Keratinocyte (primary cell): Measurements from ENCODE around the gene EFHD2. TPM values are rescaled to one million over a fixed set of nuclear protein-coding genes. Genes with fewer than 3 reads are reported as not detected.

ENCODE experiments used
- DNase-seq: peaks from one replicate; pipeline ENCODE4 v3.0.0-alpha.2; 2011; ENCODE audit warnings: low read depth, missing footprints, low spot score
- FAIRE-seq: peaks from 2 replicates; lab custom pipeline; 2011; peaks lifted over from hg19 to GRCh38; lab: Jason Lieb, UNC
- H2AFZ ChIP-seq: 2 replicates; pipeline ENCODE4 v1.6.0; 2012; ENCODE audit warnings: low read length, control low read depth, inconsistent platforms; ENCODE audit not compliant: control insufficient read depth
- H3K27ac ChIP-seq: 2 replicates; pipeline ENCODE4 v1.5.1; 2011; ENCODE audit warnings: low read length; ENCODE audit not compliant: control insufficient read depth, insufficient read depth
- H3K27me3 ChIP-seq: 3 replicates; pipeline ENCODE4 v1.6.0; 2011; ENCODE audit warnings: low read length; ENCODE audit not compliant: control insufficient read depth, insufficient read depth; ENCODE audit errors: extremely low read depth
- H3K36me3 ChIP-seq, 2 experiments: 2 replicates in 1 of 2; 3 replicates in 1 of 2; pipeline ENCODE4 v1.5.1; 2011; ENCODE audit warnings: low read length in 2 of 2, mild to moderate bottlenecking in 1 of 2; ENCODE audit not compliant: control insufficient read depth in 2 of 2, insufficient read depth in 2 of 2; ENCODE audit errors: extremely low read depth in 1 of 2
- H3K4me1 ChIP-seq: 3 replicates; pipeline ENCODE4 v1.5.1; 2011; ENCODE audit warnings: low read length; ENCODE audit not compliant: control insufficient read depth, insufficient read depth; ENCODE audit errors: extremely low read depth
- H3K4me2 ChIP-seq: 3 replicates; pipeline ENCODE4 v1.6.0; 2011; ENCODE audit warnings: low read depth, low read length; ENCODE audit not compliant: control insufficient read depth, insufficient read depth; ENCODE audit errors: extremely low read depth
- H3K4me3 ChIP-seq, 3 experiments: fragments of 200-600 bp in 1 of 3; sonication (generic) in 1 of 3; 2 replicates in 2 of 3; 3 replicates in 1 of 3; pipeline ENCODE4 v1.5.1; 2011 to 2016; ENCODE audit warnings: low read length in 3 of 3, mild to moderate bottlenecking in 3 of 3, control low read depth in 2 of 3, inconsistent platforms in 1 of 3, low read depth in 1 of 3, mixed read lengths in 1 of 3, mixed run types in 1 of 3, moderate library complexity in 1 of 3; ENCODE audit not compliant: control insufficient read depth in 2 of 3, insufficient read depth in 2 of 3; ENCODE audit errors: extremely low read depth in 1 of 3
- H3K79me2 ChIP-seq: 2 replicates; pipeline ENCODE4 v1.6.0; 2012; ENCODE audit warnings: low read length; ENCODE audit not compliant: control insufficient read depth, insufficient read depth
- H3K9ac ChIP-seq: 3 replicates; pipeline ENCODE4 v1.6.0; 2011; ENCODE audit warnings: low read length; ENCODE audit not compliant: control insufficient read depth, insufficient read depth; ENCODE audit errors: extremely low read depth
- H3K9me1 ChIP-seq: 3 replicates; pipeline ENCODE4 v1.6.0; 2011; ENCODE audit warnings: low read length; ENCODE audit not compliant: control insufficient read depth, insufficient read depth; ENCODE audit errors: extremely low read depth
- H3K9me3 ChIP-seq: 2 replicates; pipeline ENCODE4 v1.5.1; 2012; ENCODE audit warnings: low read depth, low read length; ENCODE audit not compliant: control insufficient read depth
- H4K20me1 ChIP-seq: 3 replicates; pipeline ENCODE4 v1.6.0; 2011; ENCODE audit warnings: low read length; ENCODE audit not compliant: control insufficient read depth, insufficient read depth; ENCODE audit errors: extremely low read depth
- CTCF ChIP-seq, 3 experiments: IDR thresholded peaks in 1 of 3; conservative IDR thresholded peaks in 1 of 3; optimal IDR thresholded peaks in 1 of 3; 2 replicates in 2 of 3; 3 replicates in 1 of 3; pipeline versions ENCODE3 to v1.5.1; 2011; ENCODE audit warnings: low read length in 3 of 3, mild to moderate bottlenecking in 3 of 3, moderate library complexity in 2 of 3, control low read depth in 1 of 3, inconsistent platforms in 1 of 3; ENCODE audit not compliant: insufficient read depth in 2 of 3; ENCODE audit errors: extremely low read depth in 1 of 3
- EZH2 ChIP-seq: IDR thresholded peaks from one replicate; pipeline ENCODE4 v1.6.1; 2012; ENCODE audit warnings: inconsistent platforms, mild to moderate bottlenecking, low read length, moderate library complexity
- dilution Hi-C: fragments of 300-500 bp; cut with MboI; formaldehyde crosslinking; loops from one replicate; pipeline ENCODE4 v1.7.0; 2020; ENCODE audit warnings: low sequenced_read_pairs; ENCODE audit not compliant: extremely low pct_ligation_motif_present
- polyA plus RNA-seq, 5 experiments: library from polyadenylated mRNA; depleted of rRNA in 3 of 5; stranded (reverse) in 3 of 5; stranded (forward) in 1 of 5; unstranded in 1 of 5; fragments of >200 nt; gene quantifications; 1 replicate in 1 of 5; 2 replicates in 3 of 5; 3 replicates in 1 of 5; pipeline versions ENCODE4 v1.2.1 to v1.2.3, GENCODE V29; 2011 to 2012; ENCODE audit warnings: missing spikeins in 2 of 5, low read depth in 1 of 5, low replicate concordance in 1 of 5

EFHD2 gene
- polyA plus RNA-seq, 1 donor (not counting 4 experiments of a cell fraction or from before 2014, with no cell fraction given), result 47.6 TPM

GRCh38 chr1:15446212-15446611 is 36.5 kb downstream of the EFHD2 start:
- no peaks in the 10 kb centered on the region for H3K36me3 ChIP-seq
- no peak overlapping the region for H3K4me2 ChIP-seq
- TF ChIP-seq CTCF (optimal IDR thresholded peaks at IDR 0.05 in 1 of 3, IDR thresholded peaks at IDR 0.05 in 1 of 3, conservative IDR thresholded peaks at IDR 0.05 in 1 of 3; ENCODE audit: extremely low read depth in 1 of 3, insufficient read depth in 2 of 3, low read length in 3 of 3) (no peak), EZH2 (no peak)
- no peak overlapping the region for H2AFZ ChIP-seq
- peaks cover 2% of the 10 kb centered on the region for H3K9me1 ChIP-seq
- H3K4me3 ChIP-seq, result no peak overlapping the region
- H3K4me1 ChIP-seq, result no peaks in the 10 kb centered on the region
- no peaks in the 10 kb centered on the region for H3K79me2 ChIP-seq
- no peak overlapping the region for H3K27ac ChIP-seq
- H3K9me3 ChIP-seq, result no peaks in the 10 kb centered on the region
- no peaks in the 10 kb centered on the region for H4K20me1 ChIP-seq
- no peak overlapping the region for H3K9ac ChIP-seq
- dilution Hi-C loops, result no loop called here
- peaks cover 5% of the 10 kb centered on the region for H3K27me3 ChIP-seq
- no peak for DNase-seq
- FAIRE-seq, result no peak

GRCh38 chr1:15448877-15449462 is 39.3 kb downstream of the EFHD2 start:
- H3K4me1 ChIP-seq, result no peaks in the 10 kb centered on the region
- no peak overlapping the region for H3K4me2 ChIP-seq
- no peak overlapping the region for H3K4me3 ChIP-seq
- H3K9ac ChIP-seq, result no peak overlapping the region
- no peaks in the 10 kb centered on the region for H3K36me3 ChIP-seq
- DNase-seq (no peak), FAIRE-seq (no peak)
- no peaks in the 10 kb centered on the region for H3K79me2 ChIP-seq
- H3K9me1 ChIP-seq, result peaks cover 2% of the 10 kb centered on the region
- H2AFZ ChIP-seq, result no peak overlapping the region
- H3K27ac ChIP-seq, result no peak overlapping the region
- TF ChIP-seq CTCF (optimal IDR thresholded peaks at IDR 0.05 in 1 of 3, IDR thresholded peaks at IDR 0.05 in 1 of 3, conservative IDR thresholded peaks at IDR 0.05 in 1 of 3; ENCODE audit: extremely low read depth in 1 of 3, insufficient read depth in 2 of 3, low read length in 3 of 3) (no peak), EZH2 (no peak)
- no peaks in the 10 kb centered on the region for H3K9me3 ChIP-seq
- no peaks in the 10 kb centered on the region for H3K27me3 ChIP-seq
- no peaks in the 10 kb centered on the region for H4K20me1 ChIP-seq
- dilution Hi-C loops, result no loop called here
